DND-41 (cell line): Measurements from ENCODE around the gene ARSB.

ENCODE experiments used
- ATAC-seq: fragments of 200-7000 bp; cut with Tn5 transposase; 3 replicates; pipeline ENCODE4 v1.9.1; 2021; ENCODE audit warnings: low read depth; ENCODE audit not compliant: insufficient read depth
- DNase-seq: peaks from one replicate; pipeline ENCODE4 v3.0.0-alpha.2; 2020
- H2AFZ ChIP-seq: 2 replicates; pipeline ENCODE4 v1.6.0; 2012; ENCODE audit warnings: low read depth, low read length
- H3K27ac ChIP-seq: 2 replicates; pipeline ENCODE4 v1.5.1; 2012; ENCODE audit warnings: low read length, inconsistent platforms
- H3K27me3 ChIP-seq: fragments of 200-600 bp; sonication (generic); 2 replicates; pipeline ENCODE4 v1.6.0; 2012; ENCODE audit warnings: low read length, mild to moderate bottlenecking, inconsistent platforms; ENCODE audit not compliant: insufficient read depth, poor library complexity
- H3K36me3 ChIP-seq: 2 replicates; pipeline ENCODE4 v1.5.1; 2012; ENCODE audit warnings: low read length, inconsistent platforms; ENCODE audit not compliant: insufficient read depth
- H3K4me1 ChIP-seq: 2 replicates; pipeline ENCODE4 v1.5.1; 2012; ENCODE audit warnings: mild to moderate bottlenecking, low read length; ENCODE audit not compliant: insufficient read depth
- H3K4me2 ChIP-seq: 2 replicates; pipeline ENCODE4 v1.6.0; 2012; ENCODE audit warnings: mild to moderate bottlenecking, moderate library complexity, low read length, inconsistent platforms; ENCODE audit not compliant: insufficient read depth
- H3K4me3 ChIP-seq, 2 experiments: fragments of 200-600 bp in 1 of 2; shearing (Covaris generic) in 1 of 2; 2 replicates each; pipeline ENCODE4 v1.5.1; 2012 to 2016; ENCODE audit warnings: inconsistent platforms in 2 of 2, low read length in 2 of 2, mild to moderate bottlenecking in 2 of 2, low read depth in 1 of 2, moderate library complexity in 1 of 2
- H3K79me2 ChIP-seq: 2 replicates; pipeline ENCODE4 v1.6.0; 2012; ENCODE audit warnings: low read length, inconsistent platforms; ENCODE audit not compliant: insufficient read depth
- H3K9ac ChIP-seq: 2 replicates; pipeline ENCODE4 v1.6.0; 2012; ENCODE audit warnings: low read depth, mild to moderate bottlenecking, inconsistent platforms, low read length, moderate library complexity
- H3K9me3 ChIP-seq: 2 replicates; pipeline ENCODE4 v1.5.1; 2012; ENCODE audit warnings: low read length, moderate library complexity, mild to moderate bottlenecking, inconsistent platforms; ENCODE audit not compliant: insufficient read depth, severe bottlenecking
- H4K20me1 ChIP-seq: 2 replicates; pipeline ENCODE4 v1.6.0; 2012; ENCODE audit warnings: low read length; ENCODE audit not compliant: insufficient read depth
- EZH2 ChIP-seq: IDR thresholded peaks from 3 replicates; pipeline ENCODE4 v1.6.1; 2012; ENCODE audit warnings: borderline replicate concordance, low read depth, mild to moderate bottlenecking, moderate library complexity, low read length, inconsistent platforms; ENCODE audit not compliant: severe bottlenecking
- TF ChIP-seq, protein P1 (sequence below): IDR thresholded peaks from 2 replicates; pipeline ENCODE4 v1.5.1; 2012; ENCODE audit warnings: borderline replicate concordance, low read length, moderate library complexity, mild to moderate bottlenecking; ENCODE audit not compliant: poor library complexity, severe bottlenecking; ENCODE audit errors: extremely low read depth

Gene ARSB

GRCh38 chr5:78794693-78795215 is 190.4 kb downstream of the ARSB start:
- H3K27ac ChIP-seq: no peak overlapping the region
- H3K9me3 ChIP-seq: no peaks in the 10 kb centered on the region
- peaks cover 4% of the 10 kb centered on the region; the same call in 1 of the 2 replicates for H3K4me1 ChIP-seq
- ATAC-seq: no peak
- H2AFZ ChIP-seq: no peak overlapping the region
- no peaks in the 10 kb centered on the region for H3K79me2 ChIP-seq
- H4K20me1 ChIP-seq: no peaks in the 10 kb centered on the region
- TF ChIP-seq, protein P1, sequence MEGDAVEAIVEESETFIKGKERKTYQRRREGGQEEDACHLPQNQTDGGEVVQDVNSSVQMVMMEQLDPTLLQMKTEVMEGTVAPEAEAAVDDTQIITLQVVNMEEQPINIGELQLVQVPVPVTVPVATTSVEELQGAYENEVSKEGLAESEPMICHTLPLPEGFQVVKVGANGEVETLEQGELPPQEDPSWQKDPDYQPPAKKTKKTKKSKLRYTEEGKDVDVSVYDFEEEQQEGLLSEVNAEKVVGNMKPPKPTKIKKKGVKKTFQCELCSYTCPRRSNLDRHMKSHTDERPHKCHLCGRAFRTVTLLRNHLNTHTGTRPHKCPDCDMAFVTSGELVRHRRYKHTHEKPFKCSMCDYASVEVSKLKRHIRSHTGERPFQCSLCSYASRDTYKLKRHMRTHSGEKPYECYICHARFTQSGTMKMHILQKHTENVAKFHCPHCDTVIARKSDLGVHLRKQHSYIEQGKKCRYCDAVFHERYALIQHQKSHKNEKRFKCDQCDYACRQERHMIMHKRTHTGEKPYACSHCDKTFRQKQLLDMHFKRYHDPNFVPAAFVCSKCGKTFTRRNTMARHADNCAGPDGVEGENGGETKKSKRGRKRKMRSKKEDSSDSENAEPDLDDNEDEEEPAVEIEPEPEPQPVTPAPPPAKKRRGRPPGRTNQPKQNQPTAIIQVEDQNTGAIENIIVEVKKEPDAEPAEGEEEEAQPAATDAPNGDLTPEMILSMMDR: no peak
- no peak for TF ChIP-seq EZH2
- H3K27me3 ChIP-seq: no peaks in the 10 kb centered on the region
- no peak for DNase-seq
- no peak overlapping the region for H3K4me2 ChIP-seq
- no peak overlapping the region for H3K4me3 ChIP-seq
- H3K36me3 ChIP-seq: no peaks in the 10 kb centered on the region
- no peak overlapping the region for H3K9ac ChIP-seq

GRCh38 chr5:78793907-78794662 is 191.0 kb downstream of the ARSB start:
- H4K20me1 ChIP-seq: no peaks in the 10 kb centered on the region
- H3K4me3 ChIP-seq: no peak overlapping the region
- H3K4me2 ChIP-seq: no peak overlapping the region
- H2AFZ ChIP-seq: no peak overlapping the region
- H3K9me3 ChIP-seq: no peaks in the 10 kb centered on the region
- H3K79me2 ChIP-seq: no peaks in the 10 kb centered on the region
- H3K27me3 ChIP-seq: no peaks in the 10 kb centered on the region
- H3K9ac ChIP-seq: no peak overlapping the region
- DNase-seq: no peak
- no peaks in the 10 kb centered on the region for H3K36me3 ChIP-seq
- no peak for ATAC-seq
- no peak overlapping the region for H3K27ac ChIP-seq
- peaks cover 4% of the 10 kb centered on the region; the same call in 1 of the 2 replicates for H3K4me1 ChIP-seq
- TF ChIP-seq, protein P1: no peak
- no peak for TF ChIP-seq EZH2

DNA sequence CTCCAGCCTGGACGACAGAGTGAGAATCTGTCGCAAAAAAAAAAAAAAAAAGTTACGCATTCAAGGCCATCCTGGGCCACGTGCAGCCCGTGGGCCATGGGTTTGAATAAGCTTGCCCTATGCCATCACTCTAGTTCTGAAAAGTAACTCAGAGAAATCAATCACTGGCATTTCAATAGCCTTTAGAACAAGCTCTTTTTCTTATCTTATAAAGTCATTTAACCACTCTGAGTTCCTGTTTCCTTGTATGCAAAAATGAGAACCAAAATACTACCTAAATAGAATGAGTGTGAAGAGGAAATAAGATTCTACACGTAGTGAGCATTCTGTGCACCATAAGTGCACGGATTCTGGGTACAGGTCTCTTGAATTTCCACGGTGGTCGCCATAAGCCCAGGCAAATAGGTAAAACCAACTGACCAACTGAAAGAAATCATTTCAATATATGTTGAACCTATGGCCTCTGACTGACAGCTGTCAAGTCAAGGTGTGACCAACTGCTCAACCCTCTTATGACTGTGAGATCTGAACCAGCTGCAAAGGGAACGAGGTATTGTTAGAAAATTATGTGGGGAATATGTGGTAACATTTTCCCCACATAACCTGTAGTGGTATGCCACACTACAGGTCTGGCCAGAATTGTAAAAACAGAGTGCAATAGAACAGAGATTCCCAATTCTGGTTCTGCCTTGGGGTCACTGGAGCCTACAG is 192.6 kb downstream of the ARSB start:
- Histone ChIP-seq H3K27me3 (no peaks in the 10 kb centered on the region), H3K27ac (no peak overlapping the region), H3K36me3 (no peaks in the 10 kb centered on the region), H3K9me3 (no peaks in the 10 kb centered on the region), H3K9ac (no peak overlapping the region), H4K20me1 (no peaks in the 10 kb centered on the region), H3K79me2 (no peaks in the 10 kb centered on the region), H3K4me2 (no peak overlapping the region), H3K4me1 (peaks cover 4% of the 10 kb centered on the region; the same call in 1 of the 2 replicates), H2AFZ (no peak overlapping the region), H3K4me3 (no peak overlapping the region)
- TF ChIP-seq, protein P1: no peak
- no peak for TF ChIP-seq EZH2
- ATAC-seq (no peak), DNase-seq (no peak)
